ENCODE data around the gene CNPY1.

CNPY1 gene

DNA sequence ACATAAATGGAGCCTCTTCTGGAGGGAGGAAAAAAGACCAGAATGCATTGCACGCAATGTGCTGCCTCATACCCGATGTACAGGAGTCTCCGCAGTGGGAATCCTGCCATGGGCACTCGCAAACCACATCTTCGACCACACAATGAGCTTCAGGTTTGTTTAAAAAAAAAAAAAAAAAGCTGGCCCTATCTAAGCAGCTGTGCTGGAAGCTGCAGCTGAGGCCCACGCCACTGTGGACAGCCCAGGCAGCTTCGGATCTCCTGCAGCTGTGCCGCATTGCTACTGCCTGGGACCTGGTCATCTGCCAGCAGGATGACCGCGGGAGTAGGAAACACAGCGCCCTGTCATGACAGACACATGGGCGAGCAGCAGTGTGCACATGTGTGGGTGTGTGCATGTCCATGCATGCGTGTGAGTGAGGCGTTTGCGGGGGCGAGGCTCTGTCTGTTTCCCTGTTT lies 62.5 kb downstream of the CNPY1 start:
- no peak for TF ChIP-seq CTCF (IDR thresholded peaks at IDR 0.05; ENCODE audit: low read length)
- no peak for TF ChIP-seq EZH2 (IDR thresholded peaks at IDR 0.05; ENCODE audit: borderline replicate concordance, low read length)
- Histone ChIP-seq H3F3A (ENCODE audit: insufficient read depth, low read length) (no peaks in the 10 kb centered on the region), H3K27me3 (ENCODE audit: insufficient read depth, low read length) (peaks cover 33% of the 10 kb centered on the region), H3K79me2 (ENCODE audit: insufficient read depth, low read length) (no peaks in the 10 kb centered on the region), H3K9ac (ENCODE audit: low read length) (no peak overlapping the region), H3K4me2 (ENCODE audit: low read length) (no peak overlapping the region), H3K4me1 (ENCODE audit: insufficient read depth, low read length, severe bottlenecking) (no peaks in the 10 kb centered on the region), H3K36me3 (ENCODE audit: insufficient read depth, low read length) (no peaks in the 10 kb centered on the region), H3K9me2 (ENCODE audit: low read depth, low read length) (no peaks in the 10 kb centered on the region), H4K20me1 (ENCODE audit: insufficient read depth, low read length) (no peaks in the 10 kb centered on the region), H3K9me3 (ENCODE audit: low read length) (no peaks in the 10 kb centered on the region), H3K27ac (ENCODE audit: low read depth, low read length, poor library complexity, severe bottlenecking) (no peak overlapping the region), H3K4me3 (ENCODE audit: low read depth, low read length, poor library complexity, severe bottlenecking) (no peak overlapping the region), H2AFZ (ENCODE audit: low read length) (no peak overlapping the region)

GRCh38 chr7:155483245-155483644 lies 63.1 kb downstream of the CNPY1 start:
- H4K20me1 ChIP-seq (ENCODE audit: insufficient read depth, low read length) = no peaks in the 10 kb centered on the region
- no peaks in the 10 kb centered on the region for H3K79me2 ChIP-seq (ENCODE audit: insufficient read depth, low read length)
- no peaks in the 10 kb centered on the region for H3K9me3 ChIP-seq (ENCODE audit: low read length)
- no peak overlapping the region for H3K4me3 ChIP-seq (ENCODE audit: low read depth, low read length, poor library complexity, severe bottlenecking)
- H3K4me1 ChIP-seq (ENCODE audit: insufficient read depth, low read length, severe bottlenecking) = no peaks in the 10 kb centered on the region
- H3F3A ChIP-seq (ENCODE audit: insufficient read depth, low read length) = no peaks in the 10 kb centered on the region
- H3K36me3 ChIP-seq (ENCODE audit: insufficient read depth, low read length) = no peaks in the 10 kb centered on the region
- no peaks in the 10 kb centered on the region for H3K9me2 ChIP-seq (ENCODE audit: low read depth, low read length)
- no peak overlapping the region for H3K9ac ChIP-seq (ENCODE audit: low read length)
- H3K27me3 ChIP-seq (ENCODE audit: insufficient read depth, low read length) = peaks cover 33% of the 10 kb centered on the region
- no peak overlapping the region for H2AFZ ChIP-seq (ENCODE audit: low read length)
- no peak overlapping the region for H3K4me2 ChIP-seq (ENCODE audit: low read length)
- no peak for TF ChIP-seq CTCF (IDR thresholded peaks at IDR 0.05; ENCODE audit: low read length)
- no peak for TF ChIP-seq EZH2 (IDR thresholded peaks at IDR 0.05; ENCODE audit: borderline replicate concordance, low read length)
- no peak overlapping the region for H3K27ac ChIP-seq (ENCODE audit: low read depth, low read length, poor library complexity, severe bottlenecking)

DNA sequence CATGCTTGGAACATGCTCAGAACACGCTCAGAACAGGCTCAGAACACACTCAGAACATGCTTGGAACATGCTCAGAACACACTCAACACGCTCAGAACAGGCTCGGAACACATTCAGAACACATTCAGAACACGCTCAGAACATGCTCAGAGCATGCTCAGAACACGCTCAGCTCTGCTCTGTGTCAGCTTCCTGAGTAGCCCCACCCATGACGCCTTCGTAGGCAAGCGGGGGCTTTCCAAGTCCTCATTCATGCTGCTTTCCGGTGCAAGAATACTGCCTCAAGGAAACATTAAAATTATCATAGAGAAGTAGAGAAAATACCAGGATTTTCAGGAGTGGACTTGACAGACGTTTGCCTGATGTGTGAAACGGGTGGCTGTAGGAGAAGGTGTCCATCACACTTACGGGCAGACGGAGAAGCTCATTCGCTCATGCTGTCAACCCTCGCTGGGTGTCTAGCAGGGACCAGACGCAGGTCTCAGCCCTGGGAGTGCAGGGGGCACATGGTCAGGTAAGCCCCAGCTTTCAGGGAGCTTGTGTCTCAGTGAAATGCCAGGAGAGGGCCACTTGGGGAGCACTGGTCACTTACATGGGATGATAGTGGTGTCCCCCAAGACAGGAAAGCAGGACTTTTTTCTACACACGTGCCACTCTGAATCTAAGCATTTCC lies 63.7 kb downstream of the CNPY1 start:
- Histone ChIP-seq H3K9ac (ENCODE audit: low read length) (no peak overlapping the region), H3K4me3 (ENCODE audit: low read depth, low read length, poor library complexity, severe bottlenecking) (no peak overlapping the region), H3K27me3 (ENCODE audit: insufficient read depth, low read length) (peaks cover 33% of the 10 kb centered on the region), H3K27ac (ENCODE audit: low read depth, low read length, poor library complexity, severe bottlenecking) (no peak overlapping the region), H4K20me1 (ENCODE audit: insufficient read depth, low read length) (no peaks in the 10 kb centered on the region), H3K4me1 (ENCODE audit: insufficient read depth, low read length, severe bottlenecking) (no peaks in the 10 kb centered on the region), H3K79me2 (ENCODE audit: insufficient read depth, low read length) (no peaks in the 10 kb centered on the region), H3K36me3 (ENCODE audit: insufficient read depth, low read length) (no peaks in the 10 kb centered on the region), H3F3A (ENCODE audit: insufficient read depth, low read length) (no peaks in the 10 kb centered on the region), H2AFZ (ENCODE audit: low read length) (no peak overlapping the region), H3K9me3 (ENCODE audit: low read length) (no peaks in the 10 kb centered on the region), H3K4me2 (ENCODE audit: low read length) (no peak overlapping the region), H3K9me2 (ENCODE audit: low read depth, low read length) (no peaks in the 10 kb centered on the region)
- TF ChIP-seq EZH2 (IDR thresholded peaks at IDR 0.05; ENCODE audit: borderline replicate concordance, low read length) (no peak), CTCF (IDR thresholded peaks at IDR 0.05; ENCODE audit: low read length) (no peak)

Data from OCI-LY1 (cell line).